ENCODE results near the gene SIL1. TPM values are rescaled to one million over a fixed set of nuclear protein-coding genes. Genes with fewer than 3 reads are reported as not detected.

Gene SIL1
- total RNA-seq (2022; extraction: Qiagen RNA extraction) = 23.7 to 29.4 TPM (median 25.8 TPM) in 5 replicates

GRCh38 chr5:139197710-139198669 lies at the start of gene SIL1:
Gene SIL1, minus strand, starts transcription at chr5:139198368. Its CDS starts 70,525 bp downstream, at chr5:139127843.

Other genes starting within 250 kb of the SIL1 start
- gene MATR3, start 95.4 kb upstream of the SIL1 start, total RNA-seq (2022; extraction: Qiagen RNA extraction) = 152 to 191 TPM (median 164 TPM) in 5 replicates
- 84.3 to 93.3 TPM (median 87.5 TPM) in 5 replicates for gene PAIP2, start 143.5 kb upstream of the SIL1 start, total RNA-seq (2022; extraction: Qiagen RNA extraction)
- gene SLC23A1, start 184.9 kb upstream of the SIL1 start, total RNA-seq (2022; extraction: Qiagen RNA extraction) = 0.97 to 1.6 TPM (median 1.5 TPM) in 5 replicates
- gene MZB1, start 191.5 kb upstream of the SIL1 start, total RNA-seq (2022; extraction: Qiagen RNA extraction) = 0.13 TPM in 1 of 5 replicates, not detected in the others
- gene PROB1, start 196.7 kb upstream of the SIL1 start, total RNA-seq (2022; extraction: Qiagen RNA extraction) = 0.18 to 0.25 TPM (median 0.20 TPM) in 5 replicates
- gene SPATA24, start 205.7 kb upstream of the SIL1 start, total RNA-seq (2022; extraction: Qiagen RNA extraction) = 4.3 to 7.1 TPM (median 4.8 TPM) in 5 replicates
- 4.8 to 8.2 TPM (median 8.1 TPM) in 5 replicates for gene DNAJC18, start 241.2 kb upstream of the SIL1 start, total RNA-seq (2022; extraction: Qiagen RNA extraction)